Endothelial cell of hepatic sinusoid (primary cell): ENCODE data around the gene TRMT6.

ENCODE experiments used
- in situ Hi-C: cut with HindIII; loops from 2 replicates; pipeline ENCODE4 v1.10.0; 2017; ENCODE audit warnings: low sequenced_read_pairs

TRMT6 gene

GRCh38 chr20:5900908-5901307 is 49.4 kb downstream of the TRMT6 start:
- in situ Hi-C loops: no loop called here

- in situ Hi-C loops: no loop called here
Observed at GRCh38 chr20:5899444-5899843, 50.9 kb downstream of the TRMT6 start.

- in situ Hi-C loops: no loop called here
Observed at GRCh38 chr20:5895626-5896025, 54.7 kb downstream of the TRMT6 start.

GRCh38 chr20:5893621-5894020 is 56.7 kb downstream of the TRMT6 start:
- in situ Hi-C loops: no loop called here

GRCh38 chr20:5893052-5893451 is 57.3 kb downstream of the TRMT6 start:
- in situ Hi-C loops: no loop called here

GRCh38 chr20:5890773-5891441 is 59.4 kb downstream of the TRMT6 start:
- in situ Hi-C loops: no loop called here

- in situ Hi-C loops: no loop called here
Observed at GRCh38 chr20:5888041-5888440, 62.3 kb downstream of the TRMT6 start.

- in situ Hi-C loops: no loop called here
Observed at GRCh38 chr20:5887386-5887785, 62.9 kb downstream of the TRMT6 start.
